Gastrocnemius medialis (tissue), 4 donors: ENCODE measurements around the gene LRRC8A. TPM values are rescaled to one million over a fixed set of nuclear protein-coding genes. Genes with fewer than 3 reads are reported as not detected.

Experiments used
- ATAC-seq, 2 donors: fragments of 150-250 bp; one replicate each; pipeline ENCODE4 v1.9.1; 2016
- DNase-seq, 2 donors: peaks; one replicate each; pipeline ENCODE4 v3.0.0-alpha.2; 2019
- H3K27ac ChIP-seq, 4 donors: fragments of 200-600 bp; sonication (generic); 1 replicate in 1 of 4; 2 replicates in 3 of 4; pipeline ENCODE4 v1.5.1; 2016 to 2018; ENCODE audit warnings: mild to moderate bottlenecking in 2 of 4, moderate library complexity in 1 of 4
- H3K27me3 ChIP-seq, 3 donors: fragments of 200-600 bp; sonication (generic) in 2 of 3; 1 replicate in 1 of 3; 2 replicates in 2 of 3; pipeline versions ENCODE4 v1.5.1 to v1.6.0; 2016 to 2019; ENCODE audit warnings: mild to moderate bottlenecking in 1 of 3, moderate library complexity in 1 of 3
- H3K36me3 ChIP-seq, 2 donors: fragments of 200-600 bp; sonication (generic) in 1 of 2; one replicate each; pipeline ENCODE4 v1.5.1; 2017 to 2018
- H3K4me1 ChIP-seq, 2 donors: fragments of 200-600 bp; sonication (generic) in 1 of 2; one replicate each; pipeline ENCODE4 v1.5.1; 2016 to 2017; ENCODE audit warnings: mild to moderate bottlenecking in 2 of 2
- H3K4me3 ChIP-seq, 4 donors: fragments of 200-600 bp; sonication (generic) in 3 of 4; 1 replicate in 1 of 4; 2 replicates in 3 of 4; pipeline ENCODE4 v1.5.1; 2016 to 2019; ENCODE audit warnings: mild to moderate bottlenecking in 2 of 4
- H3K9me3 ChIP-seq, 3 donors: fragments of 200-600 bp; sonication (generic) in 2 of 3; 1 replicate in 1 of 3; 2 replicates in 2 of 3; pipeline ENCODE4 v1.5.1; 2016 to 2019
- CTCF ChIP-seq, 5 experiments: fragments of 450-650 bp in 3 of 5; fragments of 200-600 bp in 2 of 5; sonication (generic) in 2 of 5; IDR thresholded peaks in 4 of 5; conservative IDR thresholded peaks in 1 of 5; 1 replicate in 4 of 5; 2 replicates in 1 of 5; pipeline ENCODE4 v1.5.1; 2016 to 2019; ENCODE audit warnings: antibody characterized with exemption in 5 of 5, mild to moderate bottlenecking in 3 of 5, moderate library complexity in 3 of 5
- POLR2A ChIP-seq, 2 donors: fragments of 450-650 bp; IDR thresholded peaks; one replicate each; pipeline ENCODE4 v1.6.1; 2017; ENCODE audit warnings: antibody characterized with exemption in 2 of 2, mild to moderate bottlenecking in 2 of 2, moderate library complexity in 2 of 2
- in situ Hi-C, 4 donors: fragments of 200-750 bp; cut with MboI; loops; one replicate each; pipeline versions ENCODE4 v1.15.0 to v1.8.0; 2017; ENCODE audit warnings: low sequenced_read_pairs in 4 of 4
- intact Hi-C: fragments of 100-400 bp; cut with DNase I; formaldehyde crosslinking; loops from one replicate; pipeline ENCODE4 v1.15.1; 2023; ENCODE audit warnings: low total_unique reads
- total RNA-seq, 4 donors: library from RNA; depleted of rRNA; stranded (reverse); fragments of >200 nt; gene quantifications; one replicate each; pipeline versions ENCODE4 v1.1.0 to v1.2.3, GENCODE V29; 2016

Gene LRRC8A
- total RNA-seq, 4 donors from 2014 or later, result 24.4 to 28.4 (median 27.0) TPM

GRCh38 chr9:128860937-128861336 is 21.0 kb upstream of the LRRC8A start:
- Histone ChIP-seq H3K27me3 (no peaks in the 10 kb centered on the region), H3K36me3 (no peaks in the 10 kb centered on the region), H3K9me3 (no peaks in the 10 kb centered on the region), H3K4me3 (no peak overlapping the region), H3K27ac (peak overlapping the region; percentile 46 to 84 (median 76)), H3K4me1 (peaks cover 33 to 34% of the 10 kb centered on the region in 2 donors)
- TF ChIP-seq POLR2A (IDR thresholded peaks at IDR 0.05) (no peak), CTCF (IDR thresholded peaks at IDR 0.05 in 4 of 5, conservative IDR thresholded peaks at IDR 0.05 in 1 of 5) (no peak)
- DNase-seq (no peak), ATAC-seq (no peak)
- intact Hi-C loops, result loop anchor here (5.0 kb wide), 1 partner anchor 161 kb away; no protein-coding TSS in a partner anchor
- in situ Hi-C loops, result loop anchor here in 3 of 4 donors (5.0 kb wide), 1 partner anchor 66 kb away; no protein-coding TSS in a partner anchor

GRCh38 chr9:128861501-128861900 is 20.4 kb upstream of the LRRC8A start:
- H3K9me3 ChIP-seq, result no peaks in the 10 kb centered on the region
- intact Hi-C loops (loop anchor here (5.0 kb wide), 1 partner anchor 161 kb away; no protein-coding TSS in a partner anchor), in situ Hi-C loops (loop anchor here in 3 of 4 donors (5.0 kb wide), 1 partner anchor 66 kb away; no protein-coding TSS in a partner anchor)
- H3K27ac ChIP-seq, result peak overlapping the region; percentile 46 to 84 (median 76)
- no peak overlapping the region for H3K4me3 ChIP-seq
- DNase-seq (no peak), ATAC-seq (no peak)
- H3K27me3 ChIP-seq, result no peaks in the 10 kb centered on the region
- no peak for TF ChIP-seq POLR2A (IDR thresholded peaks at IDR 0.05)
- TF ChIP-seq CTCF (IDR thresholded peaks at IDR 0.05 in 4 of 5, conservative IDR thresholded peaks at IDR 0.05 in 1 of 5), result no peak
- peaks cover 33 to 34% of the 10 kb centered on the region in 2 donors for H3K4me1 ChIP-seq
- no peaks in the 10 kb centered on the region for H3K36me3 ChIP-seq

GRCh38 chr9:128862401-128862851 is 19.5 kb upstream of the LRRC8A start:
- TF ChIP-seq CTCF (IDR thresholded peaks at IDR 0.05 in 4 of 5, conservative IDR thresholded peaks at IDR 0.05 in 1 of 5) (no peak), POLR2A (IDR thresholded peaks at IDR 0.05) (no peak)
- in situ Hi-C loops (loop anchor here in 3 of 4 donors (5.0 kb wide), 1 partner anchor 65 kb away; no protein-coding TSS in a partner anchor), intact Hi-C loops (loop anchor here (1.0 to 5.0 kb wide), 2 partner anchors 20 to 160 kb away; partner anchors contain the start of gene LRRC8A)
- Histone ChIP-seq H3K27me3 (no peaks in the 10 kb centered on the region), H3K27ac (peak overlapping the region; percentile 46 to 84 (median 76)), H3K4me1 (peaks cover 33 to 34% of the 10 kb centered on the region in 2 donors), H3K9me3 (no peaks in the 10 kb centered on the region), H3K4me3 (no peak overlapping the region), H3K36me3 (no peaks in the 10 kb centered on the region)
- DNase-seq (peak; percentile 82 to 91), ATAC-seq (peak; percentile 81 to 90)

GRCh38 chr9:128863647-128864046 is 18.3 kb upstream of the LRRC8A start:
- Histone ChIP-seq H3K36me3 (no peaks in the 10 kb centered on the region), H3K9me3 (no peaks in the 10 kb centered on the region), H3K27me3 (no peaks in the 10 kb centered on the region), H3K4me3 (no peak overlapping the region), H3K27ac (peak overlapping the region in 2 of 4 donors; percentile 81 to 84), H3K4me1 (peaks cover 33 to 34% of the 10 kb centered on the region in 2 donors)
- TF ChIP-seq CTCF (IDR thresholded peaks at IDR 0.05 in 4 of 5, conservative IDR thresholded peaks at IDR 0.05 in 1 of 5) (peak; percentile 84 to 97 (median 93)), POLR2A (IDR thresholded peaks at IDR 0.05) (no peak)
- ATAC-seq (peak; percentile 40 to 45), DNase-seq (peak; percentile 32 to 69)
- intact Hi-C loops (loop anchor here (1.0 to 5.0 kb wide), 2 partner anchors 65 to 159 kb away; no protein-coding TSS in a partner anchor), in situ Hi-C loops (loop anchor here in 3 of 4 donors (5.0 kb wide), 1 partner anchor 64 kb away; no protein-coding TSS in a partner anchor)
